ENCODE measurements around the gene CELF1.

CELF1 gene

DNA sequence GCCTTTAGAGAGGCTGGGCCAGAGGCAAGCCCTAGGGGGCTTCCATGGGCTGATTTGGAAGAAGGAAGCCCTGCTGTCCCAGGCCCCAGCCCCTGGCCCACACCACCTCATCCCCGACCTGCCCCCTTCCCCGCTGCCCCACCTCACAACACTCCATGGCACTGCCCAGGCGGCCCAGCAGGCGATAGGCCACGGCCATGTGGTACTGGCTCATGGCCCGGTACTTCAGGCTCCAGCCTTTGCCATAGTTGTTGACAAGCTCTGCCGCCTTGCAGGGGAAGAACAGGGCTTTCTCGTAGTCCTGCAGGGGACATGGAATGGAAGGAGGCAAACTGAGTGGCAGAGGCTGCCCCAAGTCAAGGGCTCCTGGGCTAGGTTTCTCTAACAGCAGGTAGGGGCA, 110.4 kb downstream of the CELF1 start:
- H3K36me3 ChIP-seq: no peaks in the 10 kb centered on the region
- no peak overlapping the region for H3K4me3 ChIP-seq (ENCODE audit: low read depth in 1 of 2, low read length in 1 of 2)
- no peaks in the 10 kb centered on the region for H3K4me1 ChIP-seq (ENCODE audit: control insufficient read depth in 1 of 2, insufficient read depth in 1 of 2, low read depth in 1 of 2, low read length in 1 of 2)
- no peaks in the 10 kb centered on the region for H3K27me3 ChIP-seq
- TF ChIP-seq, protein P1, sequence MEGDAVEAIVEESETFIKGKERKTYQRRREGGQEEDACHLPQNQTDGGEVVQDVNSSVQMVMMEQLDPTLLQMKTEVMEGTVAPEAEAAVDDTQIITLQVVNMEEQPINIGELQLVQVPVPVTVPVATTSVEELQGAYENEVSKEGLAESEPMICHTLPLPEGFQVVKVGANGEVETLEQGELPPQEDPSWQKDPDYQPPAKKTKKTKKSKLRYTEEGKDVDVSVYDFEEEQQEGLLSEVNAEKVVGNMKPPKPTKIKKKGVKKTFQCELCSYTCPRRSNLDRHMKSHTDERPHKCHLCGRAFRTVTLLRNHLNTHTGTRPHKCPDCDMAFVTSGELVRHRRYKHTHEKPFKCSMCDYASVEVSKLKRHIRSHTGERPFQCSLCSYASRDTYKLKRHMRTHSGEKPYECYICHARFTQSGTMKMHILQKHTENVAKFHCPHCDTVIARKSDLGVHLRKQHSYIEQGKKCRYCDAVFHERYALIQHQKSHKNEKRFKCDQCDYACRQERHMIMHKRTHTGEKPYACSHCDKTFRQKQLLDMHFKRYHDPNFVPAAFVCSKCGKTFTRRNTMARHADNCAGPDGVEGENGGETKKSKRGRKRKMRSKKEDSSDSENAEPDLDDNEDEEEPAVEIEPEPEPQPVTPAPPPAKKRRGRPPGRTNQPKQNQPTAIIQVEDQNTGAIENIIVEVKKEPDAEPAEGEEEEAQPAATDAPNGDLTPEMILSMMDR (IDR thresholded peaks at IDR 0.05): no peak
- no peak overlapping the region for H3K27ac ChIP-seq
- no peaks in the 10 kb centered on the region for H3K9me3 ChIP-seq

DNA sequence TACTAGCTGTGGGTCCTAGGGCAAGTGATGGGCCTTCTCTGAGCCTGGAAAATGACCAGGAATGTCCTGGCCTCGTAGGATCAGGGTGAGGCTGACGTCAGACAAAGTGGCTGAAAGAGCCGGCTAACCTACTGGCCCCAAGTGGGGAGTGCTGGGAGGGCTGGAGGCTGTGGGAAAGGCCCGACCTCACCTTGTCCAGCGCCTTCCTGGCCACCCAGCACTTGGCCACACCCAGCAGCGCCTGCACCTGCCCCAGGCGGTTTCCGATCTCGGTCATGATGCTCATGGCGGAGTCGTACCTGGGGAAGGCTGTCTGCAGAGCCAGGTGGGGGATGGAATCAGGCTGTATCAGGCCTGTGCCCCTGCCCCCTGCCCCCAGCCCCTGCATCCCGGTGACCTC, 111.5 kb downstream of the CELF1 start:
- no peaks in the 10 kb centered on the region for H3K36me3 ChIP-seq
- H3K4me1 ChIP-seq (ENCODE audit: control insufficient read depth in 1 of 2, insufficient read depth in 1 of 2, low read depth in 1 of 2, low read length in 1 of 2): no peaks in the 10 kb centered on the region
- TF ChIP-seq, protein P1 (IDR thresholded peaks at IDR 0.05): no peak
- no peaks in the 10 kb centered on the region for H3K9me3 ChIP-seq
- H3K4me3 ChIP-seq (ENCODE audit: low read depth in 1 of 2, low read length in 1 of 2): no peak overlapping the region
- no peak overlapping the region for H3K27ac ChIP-seq
- H3K27me3 ChIP-seq: no peaks in the 10 kb centered on the region

DNA sequence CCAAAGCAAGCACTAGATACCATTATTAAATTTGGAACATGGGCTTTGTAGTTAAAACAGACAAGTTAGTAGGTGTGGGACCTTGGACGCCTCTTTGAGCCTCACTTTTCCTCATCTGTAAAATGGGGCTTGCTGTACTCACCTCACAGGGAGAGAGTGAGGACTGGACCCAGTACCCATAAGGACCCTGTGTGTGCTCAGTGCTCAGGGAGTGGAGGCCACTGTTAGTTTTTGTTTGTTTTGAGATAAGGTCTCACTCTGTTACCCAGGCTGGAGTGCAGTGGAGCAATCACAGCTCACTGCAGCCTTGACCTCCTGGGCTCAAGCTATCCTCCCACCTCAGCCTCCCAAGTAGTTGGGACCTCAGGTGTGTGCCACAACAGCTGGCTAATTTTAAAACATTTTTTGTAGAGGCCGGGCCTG, 112.9 kb downstream of the CELF1 start:
- no peak overlapping the region for H3K27ac ChIP-seq
- no peaks in the 10 kb centered on the region for H3K36me3 ChIP-seq
- H3K4me1 ChIP-seq (ENCODE audit: control insufficient read depth in 1 of 2, insufficient read depth in 1 of 2, low read depth in 1 of 2, low read length in 1 of 2): no peaks in the 10 kb centered on the region
- TF ChIP-seq, protein P1 (IDR thresholded peaks at IDR 0.05): no peak
- no peaks in the 10 kb centered on the region for H3K9me3 ChIP-seq
- no peak overlapping the region for H3K4me3 ChIP-seq (ENCODE audit: low read depth in 1 of 2, low read length in 1 of 2)
- no peaks in the 10 kb centered on the region for H3K27me3 ChIP-seq

DNA sequence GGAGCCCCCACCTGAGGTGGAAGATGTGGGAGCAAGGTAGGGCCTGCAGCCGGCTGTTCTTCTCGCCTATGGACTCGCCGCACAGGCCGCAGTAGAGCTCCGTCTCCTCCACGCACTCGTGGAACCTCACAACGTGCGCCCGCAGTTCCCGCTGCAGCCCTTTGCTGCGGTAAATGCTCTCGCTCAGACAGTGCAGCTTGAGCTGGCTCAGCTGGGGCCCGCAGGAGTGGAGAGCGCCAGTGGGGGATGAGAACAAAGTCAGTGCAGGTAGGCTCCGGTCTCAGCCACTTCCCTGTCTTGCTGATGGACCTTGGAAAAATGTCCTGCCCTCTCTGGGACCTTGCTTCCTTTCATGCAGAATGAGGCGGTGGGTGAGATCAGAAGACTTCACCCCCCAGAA, 114.2 kb downstream of the CELF1 start:
- H3K4me3 ChIP-seq (ENCODE audit: low read depth in 1 of 2, low read length in 1 of 2): no peak overlapping the region
- no peak overlapping the region for H3K27ac ChIP-seq
- TF ChIP-seq, protein P1 (IDR thresholded peaks at IDR 0.05): no peak
- H3K27me3 ChIP-seq: no peaks in the 10 kb centered on the region
- H3K9me3 ChIP-seq: no peaks in the 10 kb centered on the region
- no peaks in the 10 kb centered on the region for H3K4me1 ChIP-seq (ENCODE audit: control insufficient read depth in 1 of 2, insufficient read depth in 1 of 2, low read depth in 1 of 2, low read length in 1 of 2)
- H3K36me3 ChIP-seq: no peaks in the 10 kb centered on the region

DNA sequence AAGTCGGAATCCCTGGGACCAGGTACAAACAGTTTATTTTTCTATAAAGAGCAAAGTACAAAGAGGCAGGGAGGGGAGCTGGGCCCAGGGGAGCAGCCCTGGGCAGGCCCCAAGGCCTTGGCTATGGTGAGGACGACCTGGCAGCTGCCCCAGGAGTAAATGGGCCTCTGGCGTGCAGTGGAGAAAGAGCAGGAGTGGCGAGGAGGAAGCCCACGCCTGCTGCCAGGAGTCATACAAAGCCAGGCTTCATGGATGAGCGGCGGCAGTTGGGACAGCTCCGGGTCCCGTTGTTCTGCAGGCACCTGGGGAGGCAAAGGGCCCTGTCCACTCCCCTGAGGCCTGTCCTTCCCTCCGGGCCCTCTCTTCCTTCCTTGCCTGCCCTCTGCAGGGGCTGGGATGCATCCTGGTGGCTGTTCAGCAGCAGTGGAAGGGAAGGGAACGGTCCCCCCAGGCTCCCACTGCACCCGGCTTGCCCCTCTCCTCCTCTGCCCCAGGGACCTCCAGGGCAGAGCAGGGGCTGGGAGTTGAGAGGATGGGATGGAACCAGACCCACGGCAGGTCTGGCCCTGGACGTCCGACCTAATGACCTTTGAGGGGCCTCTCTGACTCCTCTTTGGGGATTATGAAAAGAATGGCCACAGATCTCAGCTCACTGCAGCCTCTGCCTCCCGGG, 115.0 kb downstream of the CELF1 start:
- Histone ChIP-seq H3K4me3 (ENCODE audit: low read depth in 1 of 2, low read length in 1 of 2) (no peak overlapping the region), H3K4me1 (ENCODE audit: control insufficient read depth in 1 of 2, insufficient read depth in 1 of 2, low read depth in 1 of 2, low read length in 1 of 2) (no peaks in the 10 kb centered on the region), H3K27me3 (no peaks in the 10 kb centered on the region), H3K9me3 (no peaks in the 10 kb centered on the region), H3K27ac (no peak overlapping the region), H3K36me3 (no peaks in the 10 kb centered on the region)
- TF ChIP-seq, protein P1 (IDR thresholded peaks at IDR 0.05): no peak
